HL-60 (cell line): ENCODE data around the gene CTBP2.

Experiments
- CTCF ChIP-seq: IDR thresholded peaks from one replicate; pipeline ENCODE4 v1.5.1; 2011; ENCODE audit warnings: low read length, control low read depth, inconsistent platforms; ENCODE audit not compliant: insufficient read depth
- GABPA ChIP-seq: IDR thresholded peaks from 2 replicates; pipeline ENCODE4 v1.6.1; 2012; ENCODE audit warnings: low read depth
- POLR2AphosphoS5 ChIP-seq: IDR thresholded peaks from 2 replicates; pipeline ENCODE4 v1.6.1; 2012; ENCODE audit warnings: low read depth
- REST ChIP-seq: IDR thresholded peaks from 2 replicates; pipeline ENCODE4 v1.6.1; 2012; ENCODE audit warnings: low read depth; ENCODE audit not compliant: insufficient replicate concordance

GRCh38 chr10:125039354-125039769 lies 121.0 kb downstream of the CTBP2 start:
- TF ChIP-seq POLR2AphosphoS5 = no peak
- no peak for TF ChIP-seq CTCF
- no peak for TF ChIP-seq GABPA
- no peak for TF ChIP-seq REST
